HepG2 (cell line): ENCODE results near the gene ZCCHC24. TPM values are rescaled to one million over a fixed set of nuclear protein-coding genes. Genes with fewer than 3 reads are reported as not detected.
A peak's percentile ranks its signal among the peaks of the same experiment; 100 is the strongest.

Experiments used
- CBFB ChIP-seq: sonication (generic); formaldehyde crosslinking; IDR thresholded peaks from 2 replicates; pipeline ENCODE4 v1.4.0; 2020; ENCODE audit warnings: missing genetic modification reagents
- FOSL1 ChIP-seq: sonication (generic); formaldehyde crosslinking; IDR thresholded peaks from 2 replicates; pipeline ENCODE4 v1.9.0; 2021; ENCODE audit warnings: missing genetic modification reagents, borderline replicate concordance
- FOXC1 ChIP-seq: sonication (generic); formaldehyde crosslinking; IDR thresholded peaks from 2 replicates; pipeline ENCODE4 v1.8.0; 2022; ENCODE audit warnings: mild to moderate bottlenecking, missing genetic modification reagents, borderline replicate concordance
- MXD4 ChIP-seq: IDR thresholded peaks from 2 replicates; pipeline ENCODE4 v1.6.1; 2016; ENCODE audit warnings: mild to moderate bottlenecking, missing biosample characterization, missing genetic modification reagents
- NONO ChIP-seq, 2 experiments: fragments of 450-650 bp in 1 of 2; sonication (generic) in 1 of 2; formaldehyde crosslinking in 1 of 2; IDR thresholded peaks in 1 of 2; conservative IDR thresholded peaks in 1 of 2; 2 replicates each; pipeline versions ENCODE4 v1.6.1 to v1.8.0; 2017 to 2022; ENCODE audit warnings: mild to moderate bottlenecking in 1 of 2, missing genetic modification reagents in 1 of 2, moderate library complexity in 1 of 2
- RFXAP ChIP-seq: sonication (generic); formaldehyde crosslinking; IDR thresholded peaks from 2 replicates; pipeline ENCODE4 v1.4.0; 2020; ENCODE audit warnings: missing genetic modification reagents, borderline replicate concordance
- TEAD2 ChIP-seq: sonication (generic); formaldehyde crosslinking; IDR thresholded peaks from 2 replicates; pipeline ENCODE4 v1.9.0; 2021; ENCODE audit warnings: missing genetic modification reagents
- TFDP1 ChIP-seq: IDR thresholded peaks from 2 replicates; pipeline ENCODE4 v1.6.1; 2016; ENCODE audit warnings: missing compliant biosample characterization, missing genetic modification reagents, borderline replicate concordance
- THAP9 ChIP-seq: sonication (generic); formaldehyde crosslinking; IDR thresholded peaks from 2 replicates; pipeline ENCODE4; 2020; ENCODE audit warnings: missing genetic modification reagents, mild to moderate bottlenecking, borderline replicate concordance
- TMF1 ChIP-seq: sonication (generic); formaldehyde crosslinking; IDR thresholded peaks from 2 replicates; pipeline ENCODE4 v1.8.1; 2022; ENCODE audit warnings: low read depth, missing genetic modification reagents
- USF2 ChIP-seq, 2 experiments: sonication (generic) in 1 of 2; formaldehyde crosslinking in 1 of 2; IDR thresholded peaks; 2 replicates each; pipeline versions ENCODE4 v1.5.1 to v1.6.1; 2011 to 2020; ENCODE audit warnings: borderline replicate concordance in 1 of 2, low read depth in 1 of 2, low read length in 1 of 2, mild to moderate bottlenecking in 1 of 2, missing genetic modification reagents in 1 of 2, moderate library complexity in 1 of 2
- WIZ ChIP-seq: sonication (generic); formaldehyde crosslinking; IDR thresholded peaks from 2 replicates; pipeline ENCODE4 v1.5.1; 2020; ENCODE audit warnings: mild to moderate bottlenecking, missing genetic modification reagents
- ZBTB2 ChIP-seq: sonication (generic); formaldehyde crosslinking; IDR thresholded peaks from 2 replicates; pipeline ENCODE4 v1.8.0; 2022; ENCODE audit warnings: low read depth, missing genetic modification reagents
- ZFP36 ChIP-seq: fragments of 150-350 bp; IDR thresholded peaks from 2 replicates; pipeline ENCODE4 v1.6.1; 2018; ENCODE audit warnings: borderline replicate concordance, low read length, low read depth; ENCODE audit not compliant: partially characterized antibody
- ZFP82 ChIP-seq: sonication (generic); formaldehyde crosslinking; IDR thresholded peaks from 2 replicates; pipeline ENCODE4 v1.5.1; 2020; ENCODE audit warnings: mild to moderate bottlenecking, missing genetic modification reagents, borderline replicate concordance
- ZNF3 ChIP-seq: IDR thresholded peaks from 2 replicates; pipeline ENCODE4 v1.7.0; 2017; ENCODE audit warnings: inconsistent platforms
- ZNF451 ChIP-seq: sonication (generic); formaldehyde crosslinking; IDR thresholded peaks from 2 replicates; pipeline ENCODE4 v1.5.0; 2020; ENCODE audit warnings: mild to moderate bottlenecking, missing genetic modification reagents
- ZNF784 ChIP-seq: sonication (generic); formaldehyde crosslinking; IDR thresholded peaks from 2 replicates; pipeline ENCODE4 v1.5.1; 2020; ENCODE audit warnings: missing genetic modification reagents, mild to moderate bottlenecking, borderline replicate concordance
- ZSCAN5A ChIP-seq: sonication (generic); formaldehyde crosslinking; IDR thresholded peaks from 2 replicates; pipeline ENCODE4 v1.8.0; 2022; ENCODE audit warnings: mild to moderate bottlenecking, missing genetic modification reagents, borderline replicate concordance
- polyA plus RNA-seq, 8 experiments: library from polyadenylated mRNA; depleted of rRNA in 3 of 8; stranded (reverse) in 7 of 8; unstranded in 1 of 8; fragments of >200 nt; fragmentation: Illumina TruSeq in 4 of 8; extraction: Trizol in 4 of 8; gene quantifications; 2 replicates each; pipeline versions ENCODE4 v1.2.1 to v1.2.3, GENCODE V29; 2011 to 2016; ENCODE audit warnings: low read depth in 4 of 8, missing spikeins in 1 of 8, mixed read lengths in 1 of 8; ENCODE audit not compliant: insufficient read depth in 1 of 8
- total RNA-seq, 5 experiments: library from RNA; depleted of rRNA; stranded (reverse); fragments of >200 nt; fragmentation: Illumina TruSeq; extraction: Trizol; gene quantifications; 2 replicates each; pipeline ENCODE4 v1.2.3, GENCODE V29; 2016; ENCODE audit warnings: low read depth in 1 of 5

ZCCHC24 gene
- total and polyA plus RNA-seq, 2 of the 13 experiments (the other 11 are each of a cell fraction or from before 2014, with no cell fraction given) = 3.1 to 7.9 TPM

- TF ChIP-seq ZBTB2 (CRISPR knock-in tag) (no peak), USF2 (IDR thresholded peaks at IDR 0.05; ENCODE audit: low read depth, low read length) (no peak), USF2 (CRISPR knock-in tag; IDR thresholded peaks at IDR 0.05; ENCODE audit: borderline replicate concordance) (no peak), ZNF784 (CRISPR knock-in tag) (no peak), ZFP36 (no peak), MXD4 (CRISPR knock-in tag) (0 out of 2 replicates have a peak, but pooled peaks have one; percentile 44), ZNF3 (CRISPR knock-in tag) (no peak), FOSL1 (CRISPR knock-in tag) (no peak), FOXC1 (CRISPR knock-in tag) (no peak), ZNF451 (CRISPR knock-in tag) (no peak), THAP9 (CRISPR knock-in tag) (no peak), ZSCAN5A (CRISPR knock-in tag) (no peak), WIZ (CRISPR knock-in tag) (no peak), NONO (IDR thresholded peaks at IDR 0.05) (no peak), NONO (CRISPR knock-in tag; conservative IDR thresholded peaks at IDR 0.05) (no peak), TFDP1 (CRISPR knock-in tag) (peak; percentile 69; the same call in 1 of the 2 replicates), ZFP82 (CRISPR knock-in tag) (no peak), TMF1 (no peak), RFXAP (CRISPR knock-in tag) (no peak), TEAD2 (CRISPR knock-in tag) (no peak), CBFB (CRISPR knock-in tag) (no peak)
Observed at GRCh38 chr10:79358811-79359210, 86.6 kb downstream of the ZCCHC24 start (continued).
